SK-N-DZ (cell line): ENCODE measurements around the gene RASSF7.
A peak's percentile ranks its signal among the peaks of the same experiment; 100 is the strongest.

Experiments used
- DNase-seq: peaks from one replicate; pipeline ENCODE4 v3.0.0-alpha.2; 2015; ENCODE audit warnings: low spot score

RASSF7 gene

DNA sequence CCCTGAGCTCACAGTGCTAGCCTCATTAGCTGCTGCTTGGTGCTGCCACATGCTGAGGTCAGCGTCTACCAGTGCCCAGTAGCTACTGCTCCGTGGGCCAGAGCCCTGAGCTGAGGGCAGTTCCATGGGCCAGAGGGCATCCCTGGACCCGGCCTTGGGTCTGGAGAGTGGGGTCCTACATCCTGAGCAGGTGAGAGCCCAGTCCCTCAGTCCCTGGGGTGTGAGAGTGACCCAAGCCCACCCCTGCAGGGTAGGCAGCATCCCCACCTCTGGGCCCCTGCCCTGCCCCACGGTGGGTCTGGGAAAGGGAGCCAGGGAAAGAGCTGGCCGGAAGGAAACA lies 10.1 kb upstream of the RASSF7 start:
- no peak for DNase-seq

DNA sequence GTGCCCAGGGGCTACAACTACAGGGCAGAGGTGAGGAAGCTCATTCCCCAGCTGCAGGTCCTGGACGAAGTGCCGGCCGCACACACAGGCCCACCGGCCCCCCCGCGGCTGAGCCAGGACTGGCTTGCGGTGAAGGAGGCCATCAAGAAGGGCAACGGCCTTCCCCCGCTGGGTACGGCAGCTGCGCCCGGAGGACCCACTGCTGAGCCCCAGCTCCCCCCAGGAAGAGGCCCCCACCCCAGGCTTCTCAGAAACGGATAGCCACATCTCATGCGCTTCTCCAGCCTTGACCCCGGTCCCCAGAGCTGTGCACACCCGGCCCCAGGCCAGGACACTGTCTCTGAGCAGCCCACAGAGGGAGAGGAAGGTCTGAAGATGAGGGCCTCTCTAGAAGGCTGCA lies 9.6 kb upstream of the RASSF7 start:
- DNase-seq: no peak

GRCh38 chr11:551596-551995 lies 9.2 kb upstream of the RASSF7 start:
- DNase-seq: no peak

- DNase-seq: no peak
These were observed 7.4 kb upstream of the RASSF7 start for GRCh38 chr11:553083-553987.

DNA sequence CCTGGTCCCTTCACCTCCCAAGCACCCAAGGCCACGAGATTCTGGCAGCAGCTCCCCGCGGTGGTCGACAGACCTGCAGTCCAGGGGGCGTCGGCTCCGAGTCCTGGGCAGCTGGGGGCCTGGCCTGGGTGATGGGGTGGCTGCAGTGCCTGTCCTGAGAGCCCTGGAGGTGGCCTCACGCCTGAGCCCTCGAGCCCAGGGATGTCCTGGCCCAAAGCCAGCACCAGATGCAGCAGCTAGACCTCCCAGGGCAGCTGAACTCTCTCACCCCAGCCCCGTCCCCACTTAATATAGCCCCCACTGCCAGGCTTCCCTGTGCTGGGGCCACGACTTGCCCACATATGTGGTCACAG lies 6.8 kb upstream of the RASSF7 start:
- no peak for DNase-seq

- peak; percentile 78 for DNase-seq
These were observed 6.1 kb upstream of the RASSF7 start for GRCh38 chr11:554428-555226.

GRCh38 chr11:555227-555779 lies 5.5 kb upstream of the RASSF7 start:
- DNase-seq: no peak

DNA sequence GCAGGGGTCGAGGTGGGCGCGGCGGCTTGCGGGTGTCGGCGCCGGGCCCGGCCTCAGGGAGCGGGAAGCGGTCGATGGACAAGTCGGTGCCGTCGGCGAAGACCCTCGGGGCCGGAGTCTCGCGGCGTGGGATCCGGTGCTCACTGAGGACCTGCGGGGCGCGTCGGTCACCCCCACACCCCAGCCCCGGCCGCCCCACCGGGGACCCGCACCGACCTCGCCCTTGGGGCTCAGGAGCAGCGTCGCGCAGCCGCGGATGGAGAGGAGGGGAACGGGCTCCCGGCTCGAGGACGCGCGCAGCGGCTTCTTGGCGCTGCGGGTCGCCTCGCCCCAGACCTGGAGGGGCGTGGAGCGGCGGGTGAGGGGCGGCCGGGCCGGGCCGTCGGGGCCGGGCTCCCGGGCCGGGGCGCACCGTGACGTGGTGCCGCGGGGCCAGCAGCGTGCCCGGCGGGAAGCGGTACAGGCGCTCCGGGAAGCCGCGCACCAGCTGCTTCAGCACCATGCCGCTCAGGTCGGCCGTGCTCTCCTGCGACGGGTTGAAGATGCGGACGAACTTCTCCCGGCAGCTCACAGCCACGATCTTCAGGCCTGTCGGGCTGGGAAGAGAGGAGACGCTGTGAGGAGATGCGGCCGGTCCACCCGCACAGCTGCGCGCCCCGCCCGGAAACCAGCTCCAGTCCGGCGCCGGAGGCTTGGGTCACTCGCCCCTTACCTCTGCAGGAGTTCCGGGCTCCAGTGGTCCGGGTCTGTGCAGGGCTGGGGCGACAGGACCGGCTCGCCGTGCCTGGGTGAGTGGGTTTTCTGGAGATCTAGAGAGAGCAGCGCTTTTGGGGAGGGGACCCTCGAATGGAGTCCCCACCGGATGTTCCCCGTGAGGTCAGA lies 4.7 kb upstream of the RASSF7 start:
- no peak for DNase-seq

DNA sequence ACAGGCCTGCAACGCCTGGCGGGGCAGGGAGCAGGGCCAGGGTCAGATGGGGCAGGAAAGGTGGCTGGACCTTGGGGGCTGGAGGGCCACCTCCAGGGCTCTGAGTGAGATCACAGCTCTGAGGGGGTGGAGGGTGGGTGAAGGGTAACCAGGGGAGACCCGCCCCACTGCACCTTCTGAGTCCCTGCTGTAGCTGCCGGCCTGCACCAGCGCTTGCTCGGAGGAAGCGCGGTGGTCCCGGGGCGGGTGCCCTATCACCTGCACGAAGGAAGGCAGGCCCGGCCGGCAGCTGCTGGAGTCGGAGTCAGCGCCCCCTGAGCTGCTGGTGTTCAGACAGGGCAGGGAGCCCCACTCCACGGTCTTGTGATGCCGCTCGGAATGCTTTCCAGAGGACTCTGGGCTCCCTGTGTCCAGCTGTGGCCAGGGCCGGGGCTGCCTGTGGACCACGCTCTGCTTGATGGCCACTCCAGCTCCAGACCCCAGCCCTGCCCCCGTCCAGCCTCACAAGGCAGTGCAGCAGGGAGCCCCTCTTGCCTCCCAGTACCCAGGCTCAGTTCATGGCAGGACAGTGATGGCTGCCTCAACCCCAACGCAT lies 4.0 kb upstream of the RASSF7 start:
- DNase-seq: no peak

GRCh38 chr11:557328-558132 lies 3.2 kb upstream of the RASSF7 start:
- DNase-seq: no peak

DNA sequence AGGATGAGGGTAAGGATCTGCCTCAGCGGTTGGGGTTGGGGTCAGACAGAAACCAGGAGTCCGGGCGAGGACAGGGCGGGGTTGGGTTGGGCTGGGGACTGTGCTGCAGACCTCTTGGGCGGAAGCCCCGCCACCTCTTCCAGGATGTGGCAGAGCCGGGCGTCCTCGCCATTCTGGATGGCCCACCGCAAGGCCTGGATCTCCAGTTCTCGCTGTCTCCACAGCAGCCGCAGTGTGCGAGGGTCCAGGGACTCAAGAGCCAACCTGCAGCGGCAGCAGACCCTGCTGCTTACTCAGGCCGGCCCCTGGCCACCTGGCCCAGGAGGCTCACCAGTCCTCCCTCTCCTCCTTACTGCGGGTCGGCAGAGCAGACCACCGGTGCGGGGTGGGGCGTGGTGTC lies 2.3 kb upstream of the RASSF7 start:
- DNase-seq: no peak

DNA sequence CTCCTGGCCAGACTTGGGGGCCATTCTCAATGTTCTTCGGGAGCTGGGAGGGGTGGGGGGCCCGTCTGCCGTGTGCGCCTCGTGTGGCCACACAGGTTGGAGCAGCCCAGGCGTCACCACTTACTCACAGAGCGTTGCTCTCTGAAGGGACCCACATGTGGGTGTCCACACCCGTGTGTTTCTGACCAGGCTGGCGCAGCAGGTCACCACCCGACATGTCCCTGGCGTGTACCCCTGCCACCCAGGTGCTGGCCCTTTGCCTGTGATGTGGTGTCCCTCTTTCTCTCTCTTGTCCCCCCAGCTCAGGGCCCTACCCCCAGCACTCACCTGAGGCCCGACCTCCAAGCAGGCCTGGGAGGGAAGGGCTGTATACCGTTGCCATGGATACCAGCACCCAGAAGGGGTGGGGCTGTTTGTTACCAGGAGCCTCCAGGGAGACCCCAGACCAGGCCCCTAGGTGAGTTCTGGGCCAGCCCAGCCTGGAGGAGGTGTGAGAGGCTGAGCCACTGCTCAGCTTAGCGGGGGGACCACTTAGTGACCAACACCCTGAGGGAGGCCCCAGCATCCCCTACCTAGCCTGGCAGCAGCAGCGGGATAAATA lies 1.6 kb upstream of the RASSF7 start:
- DNase-seq: no peak

GRCh38 chr11:559712-560304 lies 962 bp upstream of the RASSF7 start:
- no peak for DNase-seq

DNA sequence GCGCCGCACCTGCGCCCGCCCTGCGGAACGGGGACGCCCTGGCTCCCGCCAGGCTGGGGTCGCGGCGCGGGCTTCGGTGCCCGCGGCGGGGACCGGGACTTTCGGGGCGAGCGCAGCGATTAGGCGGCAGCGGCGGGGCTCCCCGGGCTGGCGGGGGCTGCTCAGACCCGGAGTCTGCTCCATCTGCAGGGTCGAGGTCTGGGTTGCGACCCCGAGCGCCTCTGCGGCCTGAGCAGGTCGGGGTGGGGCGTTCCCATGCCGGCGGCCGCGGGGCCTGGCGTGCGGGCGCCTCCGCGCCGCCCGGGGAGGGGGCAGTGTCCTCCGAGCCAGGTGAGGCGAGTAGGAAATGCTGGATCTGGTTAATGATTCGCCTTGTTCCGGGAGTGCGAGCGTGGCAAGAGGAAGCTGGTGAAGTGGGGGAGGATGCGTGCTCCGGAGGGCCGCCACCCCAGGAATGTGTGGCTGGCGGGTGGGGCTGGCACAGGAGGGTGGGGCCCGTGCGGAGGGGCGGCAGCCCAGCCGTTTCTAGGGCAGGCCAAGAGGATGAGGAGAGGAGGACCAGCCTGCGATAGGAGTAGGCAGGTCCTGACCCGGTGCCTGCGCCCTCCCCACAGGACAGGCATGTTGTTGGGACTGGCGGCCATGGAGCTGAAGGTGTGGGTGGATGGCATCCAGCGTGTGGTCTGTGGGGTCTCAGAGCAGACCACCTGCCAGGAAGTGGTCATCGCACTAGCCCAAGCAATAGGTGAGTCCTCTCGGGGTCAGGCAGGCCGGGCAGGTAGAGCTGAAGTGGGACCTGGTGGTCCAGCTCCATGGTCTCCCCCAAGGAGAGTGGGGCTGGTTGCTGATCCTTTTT lies 606 bp downstream of the RASSF7 start:
- DNase-seq: no peak

GRCh38 chr11:562046-562645 lies 1.4 kb downstream of the RASSF7 start:
- no peak for DNase-seq

GRCh38 chr11:563066-563811 lies 2.5 kb downstream of the RASSF7 start:
- DNase-seq: no peak

- no peak for DNase-seq
These were observed 3.2 kb downstream of the RASSF7 start for GRCh38 chr11:563812-564578.
